SK-N-SH (cell line): Measurements from ENCODE around the gene SYNJ2. TPM values are rescaled to one million over a fixed set of nuclear protein-coding genes. Genes with fewer than 3 reads are reported as not detected.

Experiments
- CTCF ChIA-PET: fragments of 300-600, 350-600 bp; formaldehyde crosslinking; extraction: SDS; loops from one replicate; lab custom pipeline; 2021; lab: Yijun Ruan, JAX
- POLR2A ChIA-PET: fragments of 350-600 bp; sonication (Branson Sonifier 250); formaldehyde crosslinking; extraction: SDS; loops from one replicate; lab custom pipeline; 2020; ENCODE audit warnings: antibody characterized with exemption, inconsistent platforms; lab: Yijun Ruan, JAX
- DNase-seq: peaks from one replicate; pipeline ENCODE4 v3.0.0; 2012
- H2AFZ ChIP-seq: fragments of 200-600 bp; sonication (generic); 2 replicates; pipeline ENCODE4 v1.8.1; 2016; ENCODE audit warnings: antibody characterized with exemption, mild to moderate bottlenecking, low read depth
- H3F3A ChIP-seq: fragments of 200-600 bp; sonication (generic); replicated peaks from 2 replicates; pipeline ENCODE3; 2016; ENCODE audit warnings: antibody characterized with exemption, mild to moderate bottlenecking; ENCODE audit not compliant: insufficient read depth
- H3K27ac ChIP-seq, 2 experiments: fragments of 200-500 bp in 1 of 2; fragments of 200-600 bp in 1 of 2; sonication (Bioruptor generic) in 1 of 2; sonication (generic), shearing (Covaris generic) in 1 of 2; 2 replicates each; pipeline versions ENCODE4 v1.5.1 to v1.6.1; 2014 to 2016; ENCODE audit warnings: low read depth in 2 of 2, inconsistent platforms in 1 of 2, low read length in 1 of 2, mild to moderate bottlenecking in 1 of 2, mixed read lengths in 1 of 2
- H3K27me3 ChIP-seq: fragments of 200-600 bp; sonication (generic), shearing (Covaris generic); 2 replicates; pipeline ENCODE4 v1.6.1; 2016; ENCODE audit warnings: mixed run types; ENCODE audit not compliant: insufficient read depth
- H3K36me3 ChIP-seq, 2 experiments: fragments of 200-500 bp in 1 of 2; fragments of 200-600 bp in 1 of 2; sonication (Bioruptor generic) in 1 of 2; sonication (generic) in 1 of 2; replicated peaks in 1 of 2; 2 replicates each; pipeline versions ENCODE3 to v1.5.1; 2014 to 2016; ENCODE audit warnings: low read length in 1 of 2, mild to moderate bottlenecking in 1 of 2; ENCODE audit not compliant: insufficient read depth in 2 of 2, control insufficient read depth in 1 of 2
- H3K4me1 ChIP-seq, 2 experiments: fragments of 200-500 bp in 1 of 2; fragments of 200-600 bp in 1 of 2; sonication (Bioruptor generic) in 1 of 2; sonication (generic), shearing (Covaris generic) in 1 of 2; 2 replicates each; pipeline versions ENCODE4 v1.5.1 to v1.6.1; 2014 to 2016; ENCODE audit warnings: low read depth in 1 of 2, low read length in 1 of 2, mixed run types in 1 of 2; ENCODE audit not compliant: insufficient read depth in 2 of 2, control insufficient read depth in 1 of 2
- H3K4me2 ChIP-seq: fragments of 200-600 bp; sonication (generic), shearing (Covaris generic); 2 replicates; pipeline ENCODE4 v1.6.1; 2017; ENCODE audit warnings: mixed run types
- H3K4me3 ChIP-seq, 2 experiments: fragments of 200-500 bp in 1 of 2; fragments of 200-600 bp in 1 of 2; sonication (Bioruptor generic) in 1 of 2; sonication (generic), shearing (Covaris generic) in 1 of 2; 2 replicates each; pipeline versions ENCODE4 v1.5.1 to v1.8.1; 2014 to 2016; ENCODE audit warnings: low read depth in 2 of 2, inconsistent platforms in 1 of 2, low read length in 1 of 2, mild to moderate bottlenecking in 1 of 2, mixed read lengths in 1 of 2, moderate library complexity in 1 of 2
- H3K79me2 ChIP-seq: fragments of 200-600 bp; sonication (generic); 2 replicates; pipeline ENCODE4 v1.8.1; 2017; ENCODE audit warnings: mild to moderate bottlenecking; ENCODE audit not compliant: insufficient read depth
- H3K9ac ChIP-seq: fragments of 200-600 bp; sonication (generic); 2 replicates; pipeline ENCODE4 v1.6.1; 2017; ENCODE audit warnings: mixed run types
- H3K9me2 ChIP-seq: fragments of 200-600 bp; sonication (generic); 2 replicates; pipeline ENCODE4 v1.6.1; 2017; ENCODE audit warnings: mixed run types
- H3K9me3 ChIP-seq: fragments of 200-600 bp; sonication (generic); 2 replicates; pipeline ENCODE4 v1.6.1; 2017; ENCODE audit warnings: mixed run types, mild to moderate bottlenecking, moderate library complexity
- H4K20me1 ChIP-seq: fragments of 200-600 bp; sonication (generic); 2 replicates; pipeline ENCODE4 v1.6.1; 2017; ENCODE audit warnings: mild to moderate bottlenecking, mixed run types; ENCODE audit not compliant: insufficient read depth
- CTCF ChIP-seq: fragments of 200-600 bp; sonication (generic); IDR thresholded peaks from 2 replicates; pipeline ENCODE4 v1.6.1; 2017; ENCODE audit warnings: antibody characterized with exemption, mild to moderate bottlenecking, moderate library complexity
- ELF1 ChIP-seq: IDR thresholded peaks from 2 replicates; pipeline ENCODE4 v1.4.0; 2012
- FOSL2 ChIP-seq: IDR thresholded peaks from 2 replicates; pipeline ENCODE4 v1.4.0; 2012; ENCODE audit warnings: low read depth, mild to moderate bottlenecking, moderate library complexity, borderline replicate concordance
- FOXJ3 ChIP-seq: sonication (generic); formaldehyde crosslinking; IDR thresholded peaks from 2 replicates; pipeline ENCODE4 v1.5.1; 2020; ENCODE audit warnings: mild to moderate bottlenecking, missing genetic modification reagents
- GABPA ChIP-seq: IDR thresholded peaks from 2 replicates; pipeline ENCODE4 v1.4.0; 2012; ENCODE audit warnings: low read depth, mild to moderate bottlenecking
- NFIC ChIP-seq: IDR thresholded peaks from 2 replicates; pipeline ENCODE4 v1.4.0; 2012; ENCODE audit warnings: borderline replicate concordance
- NRF1 ChIP-seq: IDR thresholded peaks from 2 replicates; pipeline ENCODE4 v1.6.1; 2012; ENCODE audit warnings: low read depth, mild to moderate bottlenecking, low read length
- PBX3 ChIP-seq: IDR thresholded peaks from 2 replicates; pipeline ENCODE4; 2012
- POLR2AphosphoS5 ChIP-seq: IDR thresholded peaks from 2 replicates; pipeline ENCODE4 v1.6.1; 2012; ENCODE audit warnings: low read depth, low read length
- RFX5 ChIP-seq: IDR thresholded peaks from 2 replicates; pipeline ENCODE4 v1.6.1; 2012; ENCODE audit warnings: mild to moderate bottlenecking, improper control_type of control experiment, low read length
- SIN3A ChIP-seq: IDR thresholded peaks from 2 replicates; pipeline ENCODE4 v1.6.1; 2012; ENCODE audit warnings: low read depth, mild to moderate bottlenecking, low read length, moderate library complexity, borderline replicate concordance
- SMC3 ChIP-seq: IDR thresholded peaks from 2 replicates; pipeline ENCODE4 v1.6.1; 2012; ENCODE audit warnings: low read depth, low read length, improper control_type of control experiment
- TAF1 ChIP-seq: IDR thresholded peaks from 2 replicates; pipeline ENCODE4 v1.6.1; 2012; ENCODE audit warnings: low read depth, mild to moderate bottlenecking, low read length, moderate library complexity, borderline replicate concordance
- WGBS: methylation state at CpG from one replicate; pipeline ENCODE4 v1.1.6; 2017; ENCODE audit warnings: low lambda C conversion rate; 5-methylcytosine and 5-hydroxymethylcytosine counted together
- polyA plus RNA-seq, 3 experiments: library from polyadenylated mRNA; depleted of rRNA; stranded (reverse); fragments of >200 nt; gene quantifications; 2 replicates each; pipeline ENCODE4 v1.2.3, GENCODE V29; 2012

The SYNJ2 gene
- polyA plus RNA-seq, 1 of the 3 experiments (the other 2 are of a cell fraction), result 40.0 TPM

GRCh38 chr6:157983406-157984119 lies 1.9 kb downstream of the SYNJ2 start:
- peaks cover 67% of the 10 kb centered on the region for H3K79me2 ChIP-seq
- H3F3A ChIP-seq, result peaks cover 32% of the 10 kb centered on the region
- H3K4me2 ChIP-seq, result peak overlapping the region; percentile 89
- H3K27me3 ChIP-seq, result no peaks in the 10 kb centered on the region
- WGBS, result 78% methylated on average over 9 of the region's 9 CpGs
- no peaks in the 10 kb centered on the region for H3K9me2 ChIP-seq
- no peaks in the 10 kb centered on the region for H4K20me1 ChIP-seq
- POLR2A ChIA-PET, result no interaction called here
- peaks cover 12 to 20% of the 10 kb centered on the region in 2 experiments; a peak in 3 of 4 replicates for H3K4me1 ChIP-seq
- no peak for DNase-seq
- peak overlapping the region in 1 of 2 experiments; percentile 39; a peak in 2 of 4 replicates for H3K27ac ChIP-seq
- H3K4me3 ChIP-seq, result peak overlapping the region; percentile 64 to 87; a peak in 3 of 4 replicates
- CTCF ChIA-PET, result interaction anchor here (0.8 to 3.1 kb wide), 4 partner anchors 11 to 89 kb away, joined by 3 to 19 read pairs (median 5); no protein-coding TSS in a partner anchor
- H3K9ac ChIP-seq, result peak overlapping the region; percentile 88; the same call in 1 of the 2 replicates
- no peak overlapping the region for H2AFZ ChIP-seq
- TF ChIP-seq PBX3 (no peak), NFIC (no peak; the same call in 1 of the 2 replicates), FOXJ3 (CRISPR knock-in tag) (no peak), POLR2AphosphoS5 (no peak)
- no peaks in the 10 kb centered on the region for H3K9me3 ChIP-seq
- H3K36me3 ChIP-seq, result peaks cover 0 to 9% of the 10 kb centered on the region in 2 experiments

GRCh38 chr6:157984128-157984527 lies 2.5 kb downstream of the SYNJ2 start:
- WGBS, result over 99% methylated on average over 4 of the region's 4 CpGs
- CTCF ChIA-PET, result interaction anchor here (0.8 to 3.1 kb wide), 3 partner anchors 10 to 88 kb away, joined by 3 to 19 read pairs (median 6); no protein-coding TSS in a partner anchor
- no peaks in the 10 kb centered on the region for H3K27me3 ChIP-seq
- DNase-seq, result no peak
- no peaks in the 10 kb centered on the region for H3K9me3 ChIP-seq
- H3K9ac ChIP-seq, result peak overlapping the region; percentile 88; the same call in 1 of the 2 replicates
- H3K4me2 ChIP-seq, result peak overlapping the region; percentile 89
- peak overlapping the region in 1 of 2 experiments; percentile 39; a peak in 2 of 4 replicates for H3K27ac ChIP-seq
- TF ChIP-seq SMC3 (no peak), FOXJ3 (CRISPR knock-in tag) (no peak), RFX5 (no peak), FOSL2 (no peak)
- TF ChIP-seq, all 33 proteins: peak for 0
- Histone ChIP-seq H2AFZ (no peak overlapping the region), H3K9me2 (no peaks in the 10 kb centered on the region), H3K4me1 (peaks cover 12 to 26% of the 10 kb centered on the region in 2 experiments), H4K20me1 (no peaks in the 10 kb centered on the region), H3F3A (peaks cover 35% of the 10 kb centered on the region), H3K79me2 (peaks cover 73% of the 10 kb centered on the region), H3K4me3 (peak overlapping the region in 1 of 2 experiments; percentile 87; a peak in 2 of 4 replicates), H3K36me3 (peaks cover 0 to 12% of the 10 kb centered on the region in 2 experiments)
- POLR2A ChIA-PET, result no interaction called here

DNA sequence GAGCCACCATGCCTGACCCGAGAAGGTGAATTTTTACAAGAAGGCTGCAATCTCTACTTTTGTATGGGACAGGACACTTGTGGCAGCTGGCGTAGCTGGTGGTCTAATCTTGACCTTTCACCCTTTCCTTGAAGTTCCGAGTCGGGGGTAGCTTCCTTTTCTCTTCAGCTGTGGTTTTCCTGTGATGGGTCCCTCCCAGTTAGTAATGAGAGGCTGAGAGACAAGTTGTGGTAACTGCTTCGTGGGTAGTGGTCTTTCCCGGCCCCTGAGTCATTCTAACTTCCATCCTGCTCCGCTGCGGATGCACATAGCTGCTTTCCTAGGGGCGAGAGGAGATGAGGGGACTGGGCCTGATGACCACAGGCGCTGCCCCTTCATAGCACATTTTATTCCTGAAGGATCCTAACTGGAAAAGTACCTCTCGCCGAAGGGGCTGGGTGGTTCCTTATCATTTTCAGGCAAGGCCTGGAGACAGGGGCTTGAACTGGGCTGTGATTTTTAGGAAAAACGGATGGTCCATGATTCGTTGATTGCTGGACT lies 3.1 kb downstream of the SYNJ2 start:
- H3F3A ChIP-seq, result peaks cover 35% of the 10 kb centered on the region
- H3K27me3 ChIP-seq, result no peaks in the 10 kb centered on the region
- no peaks in the 10 kb centered on the region for H4K20me1 ChIP-seq
- no peaks in the 10 kb centered on the region for H3K9me2 ChIP-seq
- CTCF ChIA-PET, result interaction anchor here (0.8 to 2.2 kb wide), 3 partner anchors 9 to 87 kb away, joined by 3 to 9 read pairs (median 6); no protein-coding TSS in a partner anchor
- H3K27ac ChIP-seq, result peak overlapping the region in 1 of 2 experiments; percentile 39; a peak in 1 of 4 replicates
- no peak overlapping the region for H2AFZ ChIP-seq
- DNase-seq, result no peak
- POLR2A ChIA-PET, result no interaction called here
- no peak for TF ChIP-seq RFX5
- no peak for TF ChIP-seq SIN3A
- no peak for TF ChIP-seq ELF1
- no peak for TF ChIP-seq TAF1
- no peak for TF ChIP-seq GABPA
- no peak for TF ChIP-seq NRF1
- TF ChIP-seq SMC3, result no peak
- TF ChIP-seq CTCF, result no peak
- TF ChIP-seq, all 33 proteins: peak for 0
- 86% methylated on average over 14 of the region's 14 CpGs for WGBS
- peaks cover 17 to 30% of the 10 kb centered on the region in 2 experiments for H3K4me1 ChIP-seq
- peak overlapping the region in 1 of 2 experiments; percentile 87; a peak in 1 of 4 replicates for H3K4me3 ChIP-seq
- peaks cover 79% of the 10 kb centered on the region for H3K79me2 ChIP-seq
- peak overlapping the region; percentile 89 for H3K4me2 ChIP-seq
- H3K9me3 ChIP-seq, result no peaks in the 10 kb centered on the region
- peaks cover 0 to 12% of the 10 kb centered on the region in 2 experiments for H3K36me3 ChIP-seq
- peak overlapping the region; percentile 88; the same call in 1 of the 2 replicates for H3K9ac ChIP-seq
